GM12872 (cell line): ENCODE data around the gene BAK1.

Experiments used
- TF ChIP-seq, protein P1 (sequence below): IDR thresholded peaks from 3 replicates; pipeline ENCODE4 v1.5.1; 2011; ENCODE audit warnings: low read depth, mild to moderate bottlenecking, low read length, moderate library complexity; ENCODE audit not compliant: insufficient read depth

The BAK1 gene

DNA sequence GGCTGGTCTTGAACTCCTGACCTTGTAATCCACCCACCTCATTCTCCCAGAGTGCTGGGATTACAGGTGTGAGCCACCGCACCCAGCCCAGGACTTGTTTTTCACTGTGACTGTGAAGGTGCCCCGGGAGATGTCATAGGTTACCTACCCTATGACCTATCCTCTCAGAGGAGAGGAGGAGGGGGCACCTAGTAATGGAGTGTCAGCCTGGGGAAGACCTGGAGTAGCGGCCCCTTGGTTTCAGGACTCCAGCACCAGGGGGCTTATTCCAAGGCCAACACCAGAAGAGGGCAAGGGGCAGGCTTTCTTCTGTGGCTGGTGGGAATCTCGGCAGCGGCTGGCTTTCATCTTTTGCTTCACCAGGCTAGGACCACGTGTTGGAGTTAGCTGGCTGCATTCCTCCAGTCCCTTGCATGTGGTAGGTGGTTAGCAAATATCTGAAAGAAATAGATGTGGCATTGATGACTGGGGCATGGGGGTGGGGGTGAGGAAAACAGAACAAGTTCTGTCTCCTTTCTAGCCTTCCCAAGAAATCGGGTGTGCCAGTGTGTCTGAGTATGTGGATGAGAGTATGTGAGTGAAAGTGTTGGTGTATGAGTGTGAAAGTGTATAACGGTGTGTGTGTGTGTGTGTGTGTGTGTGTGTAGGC, 33.2 kb upstream of the BAK1 start:
- TF ChIP-seq, protein P1, sequence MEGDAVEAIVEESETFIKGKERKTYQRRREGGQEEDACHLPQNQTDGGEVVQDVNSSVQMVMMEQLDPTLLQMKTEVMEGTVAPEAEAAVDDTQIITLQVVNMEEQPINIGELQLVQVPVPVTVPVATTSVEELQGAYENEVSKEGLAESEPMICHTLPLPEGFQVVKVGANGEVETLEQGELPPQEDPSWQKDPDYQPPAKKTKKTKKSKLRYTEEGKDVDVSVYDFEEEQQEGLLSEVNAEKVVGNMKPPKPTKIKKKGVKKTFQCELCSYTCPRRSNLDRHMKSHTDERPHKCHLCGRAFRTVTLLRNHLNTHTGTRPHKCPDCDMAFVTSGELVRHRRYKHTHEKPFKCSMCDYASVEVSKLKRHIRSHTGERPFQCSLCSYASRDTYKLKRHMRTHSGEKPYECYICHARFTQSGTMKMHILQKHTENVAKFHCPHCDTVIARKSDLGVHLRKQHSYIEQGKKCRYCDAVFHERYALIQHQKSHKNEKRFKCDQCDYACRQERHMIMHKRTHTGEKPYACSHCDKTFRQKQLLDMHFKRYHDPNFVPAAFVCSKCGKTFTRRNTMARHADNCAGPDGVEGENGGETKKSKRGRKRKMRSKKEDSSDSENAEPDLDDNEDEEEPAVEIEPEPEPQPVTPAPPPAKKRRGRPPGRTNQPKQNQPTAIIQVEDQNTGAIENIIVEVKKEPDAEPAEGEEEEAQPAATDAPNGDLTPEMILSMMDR: no peak

DNA sequence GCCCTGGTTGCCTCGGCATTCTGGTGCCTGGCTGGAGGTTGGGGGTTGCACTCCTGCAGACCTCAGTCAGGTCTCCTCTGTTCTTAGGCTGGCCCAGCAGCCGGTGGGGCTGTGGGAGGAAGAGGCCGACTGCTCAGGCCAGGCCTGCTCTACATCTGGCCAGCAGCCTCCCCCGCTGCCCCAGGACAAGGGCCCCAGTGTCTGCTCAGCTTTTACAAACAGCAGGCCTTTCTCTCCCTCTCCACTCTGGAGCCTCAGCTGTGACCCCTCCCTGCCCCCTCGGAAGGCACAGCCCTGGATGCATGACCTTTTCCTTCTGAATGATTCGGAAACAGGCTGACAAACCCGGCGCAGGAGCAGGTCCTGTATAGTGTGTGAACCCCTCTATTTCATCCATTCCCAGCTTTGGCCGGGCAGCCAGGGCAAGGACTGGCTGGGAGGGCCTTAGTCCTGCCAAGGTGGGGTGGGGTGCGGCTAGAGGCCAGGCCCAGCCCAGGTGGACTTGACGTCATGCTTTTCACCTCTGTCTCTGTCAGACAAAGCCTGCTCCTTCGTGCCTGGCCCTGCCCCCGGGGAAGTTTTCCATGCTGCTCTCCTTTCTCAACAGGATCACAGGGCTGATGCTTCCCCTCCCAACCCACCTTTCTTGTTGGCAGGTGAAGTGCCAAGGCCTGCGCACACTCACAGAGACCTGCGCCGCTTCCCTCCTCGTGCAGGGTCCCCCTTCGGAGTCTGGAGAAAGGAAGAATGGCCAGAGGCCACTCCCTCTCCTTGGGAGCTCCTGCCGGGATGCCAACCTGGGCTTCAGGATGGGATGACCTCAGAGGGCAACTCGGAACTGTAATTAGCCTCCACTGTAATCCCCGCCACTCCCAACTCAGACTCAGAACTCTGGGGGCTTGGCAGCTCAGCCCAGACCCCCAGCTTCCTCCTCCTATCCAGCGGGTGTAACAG, 31.0 kb upstream of the BAK1 start:
- TF ChIP-seq, protein P1: no peak

DNA sequence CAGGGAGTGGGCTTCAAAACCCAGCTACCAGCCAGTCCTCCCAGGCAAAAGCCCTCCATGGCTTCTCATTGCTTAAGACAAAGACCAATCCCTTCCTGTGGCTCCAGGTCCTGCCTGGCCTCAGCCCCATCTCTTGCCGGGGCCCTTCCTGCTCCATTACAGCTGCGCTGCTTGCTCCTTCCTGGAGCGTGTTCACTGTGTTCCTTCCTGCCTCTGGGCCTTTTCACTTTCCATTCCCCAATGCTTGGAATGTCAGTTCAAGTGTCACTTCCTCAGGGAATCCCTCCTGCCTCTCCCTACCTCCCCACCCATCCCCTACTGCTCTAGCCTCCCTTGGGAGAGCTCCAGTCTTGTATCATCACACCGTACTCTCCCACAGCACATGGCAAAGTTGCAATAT, 30.0 kb upstream of the BAK1 start:
- TF ChIP-seq, protein P1: no peak

DNA sequence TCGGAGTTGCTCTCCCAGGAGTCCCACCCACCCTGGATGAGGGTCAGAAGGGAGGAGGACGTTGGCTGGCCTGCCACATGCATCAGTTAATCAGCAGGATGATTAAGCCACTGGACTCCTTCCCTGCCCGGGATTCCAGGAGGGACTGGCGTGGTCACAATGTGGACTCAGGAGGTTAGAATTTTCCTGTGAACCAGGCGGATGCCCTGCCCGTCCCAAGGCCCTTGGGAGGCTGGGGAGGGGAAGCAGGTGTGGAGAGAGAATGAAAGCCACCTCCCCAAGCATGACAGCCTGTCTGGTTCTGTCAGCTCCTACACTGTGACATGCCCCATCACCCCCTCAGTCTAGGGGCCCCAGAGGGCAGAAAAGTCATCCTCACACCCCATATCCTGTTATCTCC, 29.5 kb upstream of the BAK1 start:
- TF ChIP-seq, protein P1: no peak

DNA sequence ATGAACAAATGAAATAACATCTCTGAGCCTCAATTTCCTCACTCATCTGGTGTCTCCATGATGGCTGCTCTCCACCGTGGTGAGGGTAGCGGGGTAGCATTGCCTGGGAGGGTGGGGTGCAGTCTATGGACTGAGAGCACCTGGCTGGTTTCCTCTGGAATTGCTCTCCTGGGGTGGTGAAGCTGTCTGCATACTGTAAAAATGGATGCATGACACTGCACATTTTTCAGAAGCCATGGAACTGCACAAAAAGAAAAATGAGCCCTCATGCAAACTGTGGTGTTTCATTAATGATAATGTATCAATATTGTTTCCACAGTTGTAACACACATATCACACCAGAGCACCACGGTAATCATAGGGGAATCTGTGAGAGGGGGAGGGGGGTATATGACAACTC, 28.9 kb upstream of the BAK1 start:
- TF ChIP-seq, protein P1: no peak

DNA sequence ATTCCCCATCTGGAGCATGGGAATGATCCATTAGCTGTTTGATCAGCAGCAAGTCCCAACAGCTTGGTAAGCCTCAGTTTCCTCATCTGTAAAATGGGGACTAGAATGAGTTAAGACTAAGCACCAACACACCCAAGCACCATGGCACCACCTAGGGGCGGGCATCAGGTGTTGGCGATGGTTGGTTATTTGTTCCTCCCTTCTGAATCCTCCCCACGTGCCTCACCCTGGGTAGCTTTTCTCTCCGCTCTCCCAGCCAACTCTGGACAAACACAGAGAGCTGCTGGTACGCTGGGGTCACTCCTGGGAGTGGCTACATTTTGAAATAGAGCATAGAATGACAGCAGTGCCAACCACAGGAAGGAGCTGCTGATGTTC, 27.7 kb upstream of the BAK1 start:
- TF ChIP-seq, protein P1: peak; percentile 86

DNA sequence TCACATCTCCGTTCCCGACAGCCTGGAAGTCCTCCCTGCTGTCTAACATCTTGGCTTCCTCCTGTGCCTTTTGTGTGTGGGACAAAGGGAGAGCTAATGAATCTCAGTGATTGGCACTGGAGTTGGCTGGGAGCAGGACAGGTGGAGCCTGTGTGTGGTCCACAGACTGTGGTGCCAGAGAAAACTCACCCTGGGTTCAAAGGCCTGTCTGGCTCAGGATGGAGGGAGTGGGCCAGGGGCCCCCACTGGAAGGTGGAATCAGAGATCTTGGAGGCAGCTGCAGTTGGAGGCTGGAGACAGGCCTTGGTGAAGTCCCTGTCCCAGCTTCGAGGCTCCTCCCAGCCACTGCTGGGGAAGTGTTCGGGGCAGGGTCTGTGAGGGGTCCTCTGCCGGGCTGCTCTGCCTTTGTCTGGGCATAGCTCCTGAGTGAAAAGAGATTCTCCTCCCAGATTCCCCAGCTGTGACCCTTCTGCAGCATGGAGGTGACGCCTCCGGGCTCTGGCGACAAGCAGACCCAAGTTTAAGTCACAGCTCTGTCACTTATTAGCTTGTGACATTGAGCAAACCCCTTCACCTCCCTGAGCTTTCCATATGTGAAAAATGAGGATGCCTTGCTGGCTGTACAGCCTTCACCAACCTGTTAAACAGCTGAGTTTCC, 27.2 kb upstream of the BAK1 start:
- TF ChIP-seq, protein P1: no peak
